Tibial nerve (tissue), 4 donors: ENCODE measurements around the gene BORCS6. TPM values are rescaled to one million over a fixed set of nuclear protein-coding genes. Genes with fewer than 3 reads are reported as not detected.

Experiments
- DNase-seq, 2 donors: peaks; one replicate each; pipeline ENCODE4 v3.0.0-alpha.2; 2019; ENCODE audit warnings: low spot score in 2 of 2
- H3K27ac ChIP-seq, 4 donors: fragments of 200-600 bp; sonication (generic) in 3 of 4; one replicate each; pipeline ENCODE4 v1.5.1; 2017 to 2019; ENCODE audit warnings: mild to moderate bottlenecking in 1 of 4
- H3K27me3 ChIP-seq, 2 donors: fragments of 200-600 bp; sonication (generic) in 1 of 2; one replicate each; pipeline versions ENCODE4 v1.5.1 to v1.6.0; 2017 to 2019
- H3K36me3 ChIP-seq, 3 donors: fragments of 200-600 bp; sonication (generic); one replicate each; pipeline ENCODE4 v1.5.1; 2018 to 2019
- H3K4me1 ChIP-seq, 4 donors: fragments of 200-600 bp; sonication (generic) in 3 of 4; one replicate each; pipeline ENCODE4 v1.5.1; 2017 to 2019
- H3K4me3 ChIP-seq, 4 donors: fragments of 200-600 bp; sonication (generic) in 3 of 4; one replicate each; pipeline ENCODE4 v1.5.1; 2017 to 2019; ENCODE audit warnings: mild to moderate bottlenecking in 1 of 4, moderate library complexity in 1 of 4
- H3K9me3 ChIP-seq, 4 donors: fragments of 200-600 bp; sonication (generic) in 3 of 4; one replicate each; pipeline ENCODE4 v1.5.1; 2017 to 2019
- EP300 ChIP-seq, 2 donors: sonication (generic); formaldehyde crosslinking; IDR thresholded peaks; one replicate each; pipeline ENCODE4 v1.6.1; 2017; ENCODE audit warnings: antibody characterized with exemption in 2 of 2, mild to moderate bottlenecking in 1 of 2
- POLR2A ChIP-seq, 2 donors: fragments of 450-650 bp; IDR thresholded peaks; one replicate each; pipeline ENCODE4 v1.6.1; 2017; ENCODE audit warnings: antibody characterized with exemption in 2 of 2, mild to moderate bottlenecking in 2 of 2, moderate library complexity in 2 of 2
- WGBS, 2 donors: methylation state at CpG; one replicate each; pipeline ENCODE4 v1.1.5; 2018; 5-methylcytosine and 5-hydroxymethylcytosine counted together
- total RNA-seq, 4 donors: library from RNA; depleted of rRNA; stranded (reverse); fragments of >200 nt; gene quantifications; one replicate each; pipeline ENCODE4 v1.1.0, GENCODE V29; 2016
- TF ChIP-seq, protein P1 (sequence below), 5 experiments: fragments of 200-600 bp in 3 of 5; fragments of 450-650 bp in 2 of 5; sonication (generic) in 3 of 5; IDR thresholded peaks; one replicate each; pipeline ENCODE4 v1.5.1; 2016 to 2019; ENCODE audit warnings: antibody characterized with exemption in 5 of 5, mild to moderate bottlenecking in 3 of 5, moderate library complexity in 2 of 5

Gene BORCS6
- total RNA-seq, 4 donors from 2014 or later, result 13.8 to 22.4 (median 19.4) TPM

DNA sequence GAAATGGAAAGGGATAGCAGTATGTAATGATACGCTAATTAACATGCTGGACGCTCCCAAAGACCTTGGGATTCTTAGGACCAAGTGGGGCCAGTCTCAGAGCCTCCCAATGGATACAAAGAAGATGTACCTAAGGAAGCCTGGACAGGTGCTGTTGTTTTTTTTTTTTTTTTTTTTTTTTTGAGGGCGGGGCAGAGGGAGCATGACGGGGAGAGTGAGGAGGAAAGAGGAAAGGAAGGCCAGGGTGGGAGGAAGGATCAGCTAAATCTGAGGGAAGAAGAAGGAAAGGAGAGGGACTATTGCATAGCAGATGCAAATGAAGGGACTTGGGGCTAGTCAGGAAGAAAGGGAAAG, 29.8 kb downstream of the BORCS6 start:
- WGBS, 2 donors, result 53 to 57% methylated on average over 4 of the region's 4 CpGs
- H3K36me3 ChIP-seq, result peaks cover 0 to 24% (median 3%) of the 10 kb centered on the region in 3 donors
- no peaks in the 10 kb centered on the region for H3K9me3 ChIP-seq
- TF ChIP-seq POLR2A (IDR thresholded peaks at IDR 0.05) (no peak), EP300 (IDR thresholded peaks at IDR 0.05) (no peak)
- TF ChIP-seq, protein P1, sequence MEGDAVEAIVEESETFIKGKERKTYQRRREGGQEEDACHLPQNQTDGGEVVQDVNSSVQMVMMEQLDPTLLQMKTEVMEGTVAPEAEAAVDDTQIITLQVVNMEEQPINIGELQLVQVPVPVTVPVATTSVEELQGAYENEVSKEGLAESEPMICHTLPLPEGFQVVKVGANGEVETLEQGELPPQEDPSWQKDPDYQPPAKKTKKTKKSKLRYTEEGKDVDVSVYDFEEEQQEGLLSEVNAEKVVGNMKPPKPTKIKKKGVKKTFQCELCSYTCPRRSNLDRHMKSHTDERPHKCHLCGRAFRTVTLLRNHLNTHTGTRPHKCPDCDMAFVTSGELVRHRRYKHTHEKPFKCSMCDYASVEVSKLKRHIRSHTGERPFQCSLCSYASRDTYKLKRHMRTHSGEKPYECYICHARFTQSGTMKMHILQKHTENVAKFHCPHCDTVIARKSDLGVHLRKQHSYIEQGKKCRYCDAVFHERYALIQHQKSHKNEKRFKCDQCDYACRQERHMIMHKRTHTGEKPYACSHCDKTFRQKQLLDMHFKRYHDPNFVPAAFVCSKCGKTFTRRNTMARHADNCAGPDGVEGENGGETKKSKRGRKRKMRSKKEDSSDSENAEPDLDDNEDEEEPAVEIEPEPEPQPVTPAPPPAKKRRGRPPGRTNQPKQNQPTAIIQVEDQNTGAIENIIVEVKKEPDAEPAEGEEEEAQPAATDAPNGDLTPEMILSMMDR (IDR thresholded peaks at IDR 0.05), result no peak
- DNase-seq, result no peak
- H3K27me3 ChIP-seq, result no peaks in the 10 kb centered on the region
- peak overlapping the region; percentile 98 to 100 (median 100) for H3K27ac ChIP-seq
- no peak overlapping the region for H3K4me3 ChIP-seq
- H3K4me1 ChIP-seq, result peaks cover 0 to 69% (median 43%) of the 10 kb centered on the region in 4 donors

DNA sequence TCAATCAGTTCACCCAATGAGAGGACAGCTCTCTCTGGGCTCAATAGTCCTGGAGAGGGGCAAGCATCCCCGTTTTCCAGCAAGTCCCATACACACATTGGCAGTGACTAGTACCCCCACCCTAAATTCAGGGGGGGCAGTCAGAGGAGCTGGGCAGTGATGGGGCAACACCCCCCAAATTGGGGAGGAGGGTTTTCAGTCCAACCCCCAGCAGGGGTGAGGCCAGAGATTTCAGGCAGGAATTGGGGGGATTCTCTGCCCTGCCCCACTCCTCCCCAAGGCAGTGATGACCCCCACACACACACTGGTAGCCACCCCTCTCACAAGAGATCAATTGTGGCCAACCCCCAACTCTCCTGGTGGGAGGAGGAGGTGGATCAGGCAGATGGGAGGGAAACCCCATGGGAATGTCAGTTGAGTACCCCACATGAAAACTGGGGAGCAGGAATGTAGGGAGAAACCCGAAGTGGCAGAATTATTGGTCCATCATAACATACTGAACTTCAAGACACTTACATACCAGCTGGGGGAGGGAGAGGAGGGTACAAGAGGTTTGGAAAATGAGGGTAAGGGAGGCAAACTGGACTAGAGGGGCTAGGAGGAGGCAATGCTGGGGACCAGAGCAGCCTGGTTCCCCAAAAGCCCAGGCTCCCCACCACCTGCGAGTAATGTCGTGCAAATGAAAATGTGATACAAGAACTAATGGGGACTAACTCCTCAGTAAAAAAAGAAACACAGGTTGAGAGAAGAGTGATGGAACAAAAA, 30.3 kb downstream of the BORCS6 start:
- no peak for TF ChIP-seq POLR2A (IDR thresholded peaks at IDR 0.05)
- no peaks in the 10 kb centered on the region for H3K9me3 ChIP-seq
- H3K4me1 ChIP-seq, result peaks cover 0 to 65% (median 42%) of the 10 kb centered on the region in 4 donors
- WGBS, 2 donors, result 61 to 67% methylated on average over 4 of the region's 4 CpGs
- H3K4me3 ChIP-seq, result no peak overlapping the region
- H3K36me3 ChIP-seq, result peaks cover 0 to 24% (median 3%) of the 10 kb centered on the region in 3 donors
- no peaks in the 10 kb centered on the region for H3K27me3 ChIP-seq
- peak overlapping the region; percentile 98 to 100 (median 100) for H3K27ac ChIP-seq
- no peak for DNase-seq

- Histone ChIP-seq H3K4me1 (peaks cover 0 to 58% (median 38%) of the 10 kb centered on the region in 4 donors), H3K9me3 (no peaks in the 10 kb centered on the region), H3K27me3 (no peaks in the 10 kb centered on the region), H3K4me3 (no peak overlapping the region), H3K36me3 (peaks cover 0 to 24% (median 3%) of the 10 kb centered on the region in 3 donors), H3K27ac (peak overlapping the region; percentile 98 to 100 (median 100))
- WGBS, 2 donors, result 52 to 56% methylated on average over 3 of the region's 3 CpGs
- no peak for TF ChIP-seq POLR2A (IDR thresholded peaks at IDR 0.05)
- TF ChIP-seq EP300 (IDR thresholded peaks at IDR 0.05), result no peak
- TF ChIP-seq, protein P1 (IDR thresholded peaks at IDR 0.05), result no peak
- no peak for DNase-seq
Measured at GRCh38 chr17:8159032-8159400, 31.0 kb downstream of the BORCS6 start.

GRCh38 chr17:8158267-8159031, 31.5 kb downstream of the BORCS6 start:
- Histone ChIP-seq H3K4me1 (peaks cover 0 to 57% (median 38%) of the 10 kb centered on the region in 4 donors), H3K9me3 (no peaks in the 10 kb centered on the region), H3K36me3 (peaks cover 0 to 24% (median 3%) of the 10 kb centered on the region in 3 donors), H3K4me3 (no peak overlapping the region), H3K27me3 (no peaks in the 10 kb centered on the region), H3K27ac (peak overlapping the region; percentile 98 to 100 (median 100))
- 39 to 46% methylated on average over 19 to 20 of the region's 20 CpGs for WGBS, 2 donors
- TF ChIP-seq EP300 (IDR thresholded peaks at IDR 0.05), result peak; percentile 64 to 76
- peak in 1 of 2 donors; percentile 29 for TF ChIP-seq POLR2A (IDR thresholded peaks at IDR 0.05)
- TF ChIP-seq, protein P1 (IDR thresholded peaks at IDR 0.05), result peak; percentile 90 to 96 (median 94)
- peak; percentile 96 to 98 for DNase-seq

- H3K27ac ChIP-seq, result peak overlapping the region; percentile 99 to 100 (median 100)
Measured at GRCh38 chr17:8156246-8156992, 33.6 kb downstream of the BORCS6 start.

More at GRCh38 chr17:8156246-8156992, 33.6 kb downstream of the BORCS6 start:
- Histone ChIP-seq H3K36me3 (peaks cover 0 to 26% (median 3%) of the 10 kb centered on the region in 3 donors), H3K4me1 (peaks cover 3 to 56% (median 41%) of the 10 kb centered on the region in 4 donors), H3K9me3 (no peaks in the 10 kb centered on the region), H3K4me3 (peak overlapping the region; percentile 81 to 92 (median 89)), H3K27me3 (no peaks in the 10 kb centered on the region)
- TF ChIP-seq, protein P1 (IDR thresholded peaks at IDR 0.05), result peak in 3 of 5 experiments; percentile 8 to 33 (median 25)
- TF ChIP-seq EP300 (IDR thresholded peaks at IDR 0.05), result peak; percentile 98 to 100
- peak; percentile 100 for TF ChIP-seq POLR2A (IDR thresholded peaks at IDR 0.05)
- 1% methylated on average over 39 to 58 of the region's 59 CpGs for whole genome bisulfite sequencing, 2 donors
- DNase-seq, result peak; percentile 100
